Fibroblast of pulmonary artery (primary cell): ENCODE data around the gene PPP6R2.
"Not testable (repeated sequence)": the region's sequence is repeated elsewhere in the genome, so short reads cannot be mapped to it uniquely, and the experiment has no call there.

ENCODE experiments used
- DNase-seq: peaks from one replicate; pipeline ENCODE4 v3.0.0-alpha.2; 2010; ENCODE audit warnings: low read depth
- H3K4me3 ChIP-seq: replicated peaks from 2 replicates; pipeline ENCODE4 v1.5.1; 2011; ENCODE audit warnings: low read depth, mild to moderate bottlenecking, control low read depth, low read length, moderate library complexity
- CTCF ChIP-seq: IDR thresholded peaks from 2 replicates; pipeline ENCODE4 v1.5.1; 2011; ENCODE audit warnings: mild to moderate bottlenecking, control low read depth, low read length, inconsistent platforms; ENCODE audit errors: missing control alignments

The PPP6R2 gene

GRCh38 chr22:50361222-50361621 lies 18.1 kb downstream of the PPP6R2 start:
- no peak overlapping the region for H3K4me3 ChIP-seq
- DNase-seq: no peak
- TF ChIP-seq CTCF: no peak

DNA sequence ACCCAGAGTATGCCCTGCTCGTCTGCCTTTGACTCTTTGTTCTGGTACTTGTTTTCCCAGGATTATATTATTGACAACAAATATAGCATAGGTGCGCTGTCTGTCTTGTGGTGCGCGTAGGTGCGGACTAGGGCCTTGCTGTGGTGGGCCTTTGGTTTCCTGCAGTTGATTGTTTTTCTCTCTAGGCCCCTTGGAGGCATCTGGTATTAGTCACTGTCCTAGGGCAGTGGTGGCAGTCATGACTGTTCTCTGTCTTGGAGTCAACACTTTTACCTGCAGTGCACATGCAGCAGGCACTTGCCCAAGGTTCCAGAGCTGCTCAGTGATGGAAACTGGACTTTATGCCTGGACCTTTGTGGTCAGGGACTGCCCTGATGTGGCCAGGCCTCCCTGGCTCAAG lies 18.6 kb downstream of the PPP6R2 start:
- TF ChIP-seq CTCF: no peak
- no peak overlapping the region for H3K4me3 ChIP-seq
- DNase-seq: no peak

DNA sequence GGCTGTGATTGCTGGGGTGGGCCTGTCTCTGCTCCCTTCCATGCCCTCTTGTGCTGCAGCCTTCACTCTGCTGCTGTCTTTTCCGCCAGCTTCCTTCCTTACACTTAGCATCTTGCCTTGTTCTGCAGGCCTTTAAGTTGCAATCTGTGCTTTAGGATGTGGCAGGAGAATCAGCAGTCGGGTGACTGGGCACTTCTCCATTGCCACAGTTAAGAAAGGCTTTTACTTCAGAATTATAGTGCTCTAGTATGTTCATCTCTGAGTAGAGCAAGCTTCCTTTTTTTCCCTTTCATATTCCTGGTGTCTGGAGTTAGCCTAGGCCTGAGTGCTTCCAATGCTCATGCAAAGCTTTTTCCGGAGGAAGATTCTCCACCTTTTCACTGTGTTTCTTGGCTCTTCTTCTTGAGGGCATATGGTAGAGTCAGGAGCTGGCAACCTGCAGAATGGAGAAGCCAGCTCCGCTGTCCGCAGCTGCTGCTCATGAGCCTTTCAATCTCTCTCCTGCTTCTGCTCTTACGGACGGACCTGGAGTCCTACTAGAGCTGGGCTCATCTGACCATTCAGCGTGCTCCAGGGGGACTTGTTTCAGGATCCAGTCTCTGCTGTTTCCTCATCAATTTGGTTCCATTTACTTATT lies 20.2 kb downstream of the PPP6R2 start:
- DNase-seq: no peak
- H3K4me3 ChIP-seq: no peak overlapping the region
- no peak for TF ChIP-seq CTCF

DNA sequence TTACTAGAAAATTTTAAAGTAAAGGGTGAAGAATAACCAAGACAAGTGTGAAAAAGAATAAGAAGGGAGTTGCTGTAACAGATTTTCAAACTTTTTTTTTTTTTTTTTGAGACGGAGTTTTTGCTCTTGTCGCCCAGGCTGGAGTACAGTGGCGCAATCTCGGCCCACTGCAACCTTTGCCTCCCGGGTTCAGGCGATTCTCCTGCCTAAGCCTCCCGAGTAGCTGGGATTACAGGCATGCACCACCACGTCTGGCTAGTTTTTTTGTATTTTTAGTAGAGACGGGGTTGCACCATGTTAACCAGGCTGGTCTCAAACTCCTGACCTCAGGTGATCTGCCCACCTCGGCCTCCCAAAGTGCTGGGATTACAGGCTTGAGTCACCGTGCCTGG lies 20.7 kb downstream of the PPP6R2 start:
- not testable (repeated sequence) for H3K4me3 ChIP-seq, DNase-seq

- no peak overlapping the region for H3K4me3 ChIP-seq
- TF ChIP-seq CTCF: no peak
- no peak for DNase-seq
These were observed 24.8 kb downstream of the PPP6R2 start for GRCh38 chr22:50367778-50368500.

DNA sequence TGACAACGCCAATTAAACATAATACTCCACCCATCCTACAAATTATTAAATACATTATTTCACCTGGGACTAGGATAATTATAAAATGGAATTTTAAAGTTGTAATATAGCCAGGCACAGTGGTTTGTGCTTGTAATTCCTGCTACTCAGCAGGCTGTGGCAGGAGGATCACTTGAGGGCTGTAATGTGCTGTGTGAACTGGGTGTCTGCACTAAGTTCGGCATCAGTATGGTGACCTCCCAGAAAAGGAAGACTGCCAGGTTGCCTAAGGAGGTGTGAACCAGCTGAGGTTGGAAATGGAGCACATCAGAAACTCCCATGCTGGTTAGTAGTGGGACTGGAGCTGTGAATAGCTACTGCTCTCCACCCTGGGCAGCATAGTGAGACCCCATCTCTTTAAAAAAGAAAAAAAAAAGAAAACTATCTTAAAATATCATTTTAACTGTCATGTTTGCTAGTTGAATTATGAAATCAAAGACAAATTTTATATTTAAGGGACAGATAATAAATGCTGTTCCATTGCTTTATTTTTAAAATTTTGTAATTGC lies 28.0 kb downstream of the PPP6R2 start:
- no peak for DNase-seq
- no peak for TF ChIP-seq CTCF
- H3K4me3 ChIP-seq: no peak overlapping the region

DNA sequence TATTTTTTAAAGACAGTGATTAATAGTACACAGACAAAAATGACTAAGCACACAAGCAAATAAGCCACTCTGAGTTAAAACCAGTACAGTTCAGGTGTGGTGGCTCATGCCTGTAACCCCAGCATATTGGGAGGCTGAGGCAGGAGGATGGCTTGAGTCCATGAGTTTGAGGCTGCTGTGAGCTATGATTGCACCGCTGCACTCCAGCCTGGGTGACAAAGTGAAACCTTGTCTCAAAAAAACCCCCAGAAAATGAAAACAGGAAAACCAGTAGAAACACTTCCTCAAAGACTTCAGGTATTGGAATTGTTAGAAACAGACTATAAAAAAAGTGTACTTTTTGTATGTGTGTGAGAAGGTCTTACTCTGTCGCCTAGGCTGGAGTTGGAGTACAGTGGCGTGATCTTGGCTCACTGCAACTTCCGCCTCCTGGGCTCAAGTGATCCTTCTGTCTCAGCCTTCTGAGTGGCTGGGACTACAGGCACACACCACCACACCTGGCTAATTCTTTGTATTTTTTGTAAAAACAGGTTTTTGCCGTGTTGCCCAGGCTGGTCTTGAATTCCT lies 33.0 kb downstream of the PPP6R2 start:
- no peak for DNase-seq
- no peak for TF ChIP-seq CTCF
- H3K4me3 ChIP-seq: no peak overlapping the region

GRCh38 chr22:50381021-50381555 lies 38.0 kb downstream of the PPP6R2 start:
- H3K4me3 ChIP-seq, DNase-seq: not testable (repeated sequence)
